GM04504 (cell line): Measurements from ENCODE around the gene FRMD8.
A peak's percentile ranks its signal among the peaks of the same experiment; 100 is the strongest.

ENCODE experiments used
- DNase-seq: peaks from one replicate; pipeline ENCODE4 v3.0.0-alpha.2; 2012; ENCODE audit warnings: low read depth

FRMD8 gene

GRCh38 chr11:65376138-65376713, 10.2 kb upstream of the FRMD8 start:
- no peak for DNase-seq

- DNase-seq: no peak
These were observed 9.4 kb upstream of the FRMD8 start for GRCh38 chr11:65377036-65377435.

- no peak for DNase-seq
These were observed 8.7 kb upstream of the FRMD8 start for GRCh38 chr11:65377777-65378176.

GRCh38 chr11:65378208-65378927, 8.1 kb upstream of the FRMD8 start:
- no peak for DNase-seq

- no peak for DNase-seq
These were observed 7.4 kb upstream of the FRMD8 start for GRCh38 chr11:65378928-65379638.

- DNase-seq: no peak
These were observed 6.6 kb upstream of the FRMD8 start for GRCh38 chr11:65379698-65380459.

- no peak for DNase-seq
These were observed 5.8 kb upstream of the FRMD8 start for GRCh38 chr11:65380460-65381119.

- DNase-seq: peak; percentile 45
These were observed 4.8 kb upstream of the FRMD8 start for GRCh38 chr11:65381716-65382032.

- DNase-seq: peak; percentile 99
These were observed 4.2 kb upstream of the FRMD8 start, which contains the start of gene SLC25A45 for GRCh38 chr11:65382033-65382803. Gene SLC25A45, minus strand, starts transcription at chr11:65382646. Its CDS starts 695 bp downstream, at chr11:65381951.

- no peak for DNase-seq
These were observed 3.6 kb upstream of the FRMD8 start for GRCh38 chr11:65382804-65383368.

GRCh38 chr11:65383778-65384177, 2.7 kb upstream of the FRMD8 start:
- no peak for DNase-seq

GRCh38 chr11:65384301-65384889, 2.0 kb upstream of the FRMD8 start:
- no peak for DNase-seq

GRCh38 chr11:65388731-65389130, 2.3 kb downstream of the FRMD8 start:
- DNase-seq: no peak

GRCh38 chr11:65389294-65389980, 3.0 kb downstream of the FRMD8 start:
- no peak for DNase-seq

- DNase-seq: no peak
These were observed 3.9 kb downstream of the FRMD8 start for GRCh38 chr11:65390099-65390941.

GRCh38 chr11:65390996-65391395, 4.6 kb downstream of the FRMD8 start:
- no peak for DNase-seq

- DNase-seq: no peak
These were observed 5.9 kb downstream of the FRMD8 start for GRCh38 chr11:65392186-65392829.

- DNase-seq: no peak
These were observed 6.5 kb downstream of the FRMD8 start for GRCh38 chr11:65392899-65393298.
